NCI-H2081 (cell line): ENCODE results near the gene RPS6KA5.
"Not testable (repeated sequence)": the region's sequence is repeated elsewhere in the genome, so short reads cannot be mapped to it uniquely, and the experiment has no call there.

Experiments used
- DNase-seq, 2 experiments: peaks; one replicate each; lab custom pipeline; 2025; lab: John Stamatoyannopoulos, UW

The RPS6KA5 gene

DNA sequence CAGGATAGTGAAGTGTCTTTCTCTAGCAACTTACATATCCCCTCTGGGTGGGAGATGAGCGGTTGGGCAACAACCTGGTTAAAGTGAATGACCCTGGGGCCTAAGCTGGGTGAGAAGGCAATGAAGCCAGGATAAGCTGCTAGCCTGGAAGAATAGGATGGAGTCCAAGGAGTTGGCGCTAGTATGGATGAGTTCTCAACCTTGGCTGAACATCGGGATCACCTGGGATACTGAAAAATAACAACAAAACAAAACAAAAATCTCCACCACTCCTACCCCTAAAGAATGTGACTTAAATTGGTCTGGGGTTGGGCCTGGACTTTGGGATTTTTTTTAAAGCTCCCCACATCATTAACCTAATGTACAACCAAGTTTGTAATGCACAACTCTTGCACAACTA is 4.8 kb upstream of the RPS6KA5 start:
- no peak for DNase-seq

DNA sequence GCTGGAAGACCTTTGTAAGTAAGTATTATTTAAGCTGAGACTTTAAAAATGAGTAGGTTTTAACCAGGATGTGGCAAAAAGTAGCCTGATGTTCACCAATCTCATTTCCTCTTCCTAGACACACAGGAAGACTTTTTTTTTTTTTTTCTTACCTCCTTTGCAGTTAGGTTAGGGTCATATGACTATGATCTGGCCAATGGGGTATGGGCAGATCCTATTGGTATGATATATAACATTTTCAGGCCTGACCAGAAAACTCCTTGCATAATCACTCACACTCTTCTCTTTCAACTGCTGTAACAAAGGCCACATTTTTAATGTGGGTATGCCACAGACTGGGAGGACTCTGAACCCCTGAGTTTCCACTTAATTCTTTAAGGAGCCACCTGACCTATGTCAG is 2.7 kb upstream of the RPS6KA5 start:
- DNase-seq, result no peak

DNA sequence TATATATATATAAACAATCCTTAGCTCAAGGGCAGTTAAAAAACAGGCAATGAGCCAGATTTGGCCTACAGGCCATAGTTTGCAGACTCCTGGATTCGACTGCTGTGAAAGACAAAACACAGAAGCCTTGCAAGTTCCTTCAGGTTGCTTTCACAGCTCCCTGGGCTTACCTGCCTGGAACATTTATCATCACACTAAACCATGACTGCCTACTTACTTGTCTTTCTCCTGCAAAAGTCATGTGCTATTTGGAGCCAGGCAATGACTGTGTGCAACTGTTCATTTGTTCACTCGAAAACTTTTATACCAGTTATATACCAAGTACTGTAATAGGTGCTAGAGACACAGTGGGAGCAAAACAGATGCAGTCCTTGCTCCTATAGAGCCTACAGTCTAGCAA is 2.2 kb upstream of the RPS6KA5 start:
- DNase-seq, result no peak

DNA sequence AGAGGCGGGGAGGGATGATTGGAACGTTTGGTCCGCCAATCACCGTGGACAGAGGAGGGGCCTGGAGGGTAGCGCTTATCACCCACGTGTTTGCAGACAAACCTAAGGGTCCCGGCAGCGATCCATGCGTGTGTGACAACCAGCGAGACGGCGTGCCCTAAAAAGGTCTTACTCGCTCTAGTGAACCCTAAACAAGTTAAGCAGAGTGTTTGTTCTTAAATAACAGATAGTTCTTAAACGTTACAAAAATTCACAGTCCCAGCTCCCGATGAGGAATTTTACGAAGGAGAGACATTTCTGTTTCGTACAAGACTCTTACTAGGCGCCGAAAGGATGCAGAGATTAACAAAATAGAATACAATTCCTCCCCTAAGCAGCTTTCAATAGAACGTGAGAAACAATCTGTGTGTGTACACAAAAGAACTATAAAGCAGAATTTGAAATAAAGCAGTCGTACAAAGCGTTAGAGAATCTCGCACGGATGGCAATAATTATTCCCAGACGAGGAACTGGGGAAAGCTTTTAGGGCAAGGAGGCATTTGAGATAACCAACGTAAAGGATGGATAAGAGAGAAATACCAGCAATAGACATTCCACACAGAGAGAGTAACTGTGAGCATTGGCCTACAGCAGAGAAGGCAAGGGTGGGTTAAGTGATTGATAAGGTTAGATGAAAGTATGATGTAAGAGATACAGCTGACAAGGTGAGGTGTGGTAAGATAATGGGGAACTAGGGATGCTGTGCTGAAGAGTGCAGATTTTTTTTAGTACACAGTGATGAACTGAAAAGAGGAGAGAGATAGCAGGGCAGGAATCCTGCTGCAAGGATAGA is 831 bp upstream of the RPS6KA5 start:
- DNase-seq, result no peak

DNA sequence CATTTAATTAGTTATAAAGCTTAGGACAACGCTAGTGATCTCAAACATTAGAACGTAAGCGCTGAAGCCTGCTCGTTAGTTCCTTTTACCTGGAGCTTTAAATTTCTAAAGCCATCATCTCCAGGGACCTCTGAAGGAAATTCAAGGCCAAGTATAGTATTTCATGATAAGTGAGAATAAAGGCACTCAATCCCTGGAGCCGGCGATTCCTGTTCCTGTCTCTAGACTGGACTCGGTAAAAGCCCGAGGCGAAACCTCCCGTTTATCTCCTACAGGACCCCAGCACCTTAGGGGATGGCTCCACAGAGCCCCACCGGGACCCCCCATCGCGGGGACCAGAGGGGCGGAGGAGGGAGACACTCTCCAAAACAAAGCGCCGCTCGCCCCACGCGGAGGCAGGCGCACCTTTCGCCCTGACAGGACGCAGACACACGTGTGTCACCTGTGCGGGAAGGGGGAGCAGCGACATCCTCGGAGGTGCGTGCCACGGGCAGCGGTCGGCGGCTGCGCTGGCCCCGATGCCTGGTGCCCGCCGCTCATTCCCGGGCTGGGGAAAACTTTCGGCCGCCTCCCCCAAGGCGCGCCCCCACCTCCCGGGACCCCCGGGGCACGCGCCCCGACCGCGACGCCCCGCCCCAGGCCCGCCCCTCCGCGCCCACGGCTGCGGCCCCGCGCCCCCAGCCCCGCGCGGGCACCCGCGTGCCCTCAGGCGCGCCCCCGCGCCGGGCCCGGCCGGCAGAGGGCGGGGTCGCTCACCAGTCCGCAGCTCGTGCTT is 678 bp downstream of the RPS6KA5 start:
- DNase-seq, result peak; percentile 41 to 64

DNA sequence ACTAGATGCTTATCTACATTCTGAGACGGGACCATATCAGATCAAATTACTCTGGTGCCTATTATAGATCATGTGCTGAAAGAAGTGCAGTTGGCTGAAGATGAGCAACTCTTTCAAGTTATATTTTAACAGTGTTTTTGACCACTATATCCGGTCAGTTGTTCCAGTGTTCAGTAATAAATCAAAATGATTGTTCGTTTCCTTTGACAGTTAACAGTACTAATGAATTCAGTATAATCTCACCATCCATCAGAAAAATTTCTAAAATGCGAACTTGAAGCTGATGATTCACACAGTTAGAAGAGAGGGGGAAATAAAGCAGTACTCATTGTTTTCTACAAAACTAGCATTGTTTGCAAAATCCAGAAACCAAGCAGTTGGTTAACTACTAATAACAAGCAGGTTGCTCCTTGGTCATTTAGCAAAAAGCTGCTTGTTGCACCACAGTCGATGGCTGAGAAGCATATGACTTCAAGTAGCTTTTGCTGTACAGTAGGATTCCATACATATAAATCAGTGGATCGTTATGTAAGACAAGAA is 2.3 kb downstream of the RPS6KA5 start:
- DNase-seq, result no peak

DNA sequence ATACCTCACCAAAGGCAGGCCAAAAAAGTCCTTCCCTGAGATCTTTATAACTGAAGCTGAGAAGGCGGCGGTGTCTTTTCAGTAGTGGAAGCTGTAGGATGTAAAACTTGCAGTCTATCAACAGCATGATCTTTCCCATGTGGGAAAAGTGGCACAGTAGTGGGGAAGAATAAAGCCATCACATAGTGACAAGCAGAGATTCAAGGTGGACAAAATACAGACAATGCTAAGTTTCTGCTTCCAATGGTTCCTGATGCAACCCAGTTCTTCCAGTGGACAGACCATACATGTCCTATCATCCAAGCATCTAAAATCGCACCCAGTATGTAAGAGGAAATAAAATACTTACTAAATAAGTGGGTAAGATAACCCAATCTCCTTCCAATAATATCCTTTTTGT is 4.1 kb downstream of the RPS6KA5 start:
- no peak for DNase-seq

DNA sequence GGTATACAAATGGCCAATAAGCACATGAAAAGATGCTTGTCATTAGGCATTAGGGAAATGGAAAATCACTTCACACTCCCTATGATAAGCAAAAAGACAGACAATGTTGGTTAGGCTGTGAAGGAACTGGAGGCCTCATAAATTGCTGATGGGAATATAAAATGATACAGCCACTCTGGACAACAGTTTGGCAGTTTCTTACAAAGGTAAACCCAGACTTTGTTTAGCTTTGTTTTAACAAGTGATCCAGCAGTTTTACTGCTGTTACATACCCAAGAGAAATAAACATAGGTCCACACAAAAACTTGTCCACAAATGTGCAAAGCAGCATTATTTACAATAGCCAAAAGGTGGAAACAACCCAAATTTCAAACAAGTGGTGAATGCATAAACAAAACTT is 5.4 kb downstream of the RPS6KA5 start:
- no peak for DNase-seq

DNA sequence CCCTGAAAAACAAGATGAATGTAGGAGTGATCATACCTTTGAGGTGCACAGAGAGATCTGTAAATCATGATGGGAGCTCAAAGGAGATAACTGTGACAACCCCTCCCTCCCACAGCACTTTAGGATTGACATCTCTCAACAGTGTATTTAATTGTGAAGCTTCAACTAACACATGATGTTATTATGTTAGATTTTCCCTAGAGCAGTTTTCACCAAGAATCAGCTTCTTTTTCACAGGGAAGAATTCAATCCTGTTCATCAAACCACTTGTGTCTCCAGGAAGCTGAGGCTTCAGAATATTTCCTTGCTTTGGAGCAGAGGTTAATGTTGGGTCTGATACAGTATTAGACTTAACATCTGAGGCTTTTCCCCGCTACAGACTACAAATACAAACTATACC is 11.8 kb downstream of the RPS6KA5 start:
- DNase-seq, result no peak

DNA sequence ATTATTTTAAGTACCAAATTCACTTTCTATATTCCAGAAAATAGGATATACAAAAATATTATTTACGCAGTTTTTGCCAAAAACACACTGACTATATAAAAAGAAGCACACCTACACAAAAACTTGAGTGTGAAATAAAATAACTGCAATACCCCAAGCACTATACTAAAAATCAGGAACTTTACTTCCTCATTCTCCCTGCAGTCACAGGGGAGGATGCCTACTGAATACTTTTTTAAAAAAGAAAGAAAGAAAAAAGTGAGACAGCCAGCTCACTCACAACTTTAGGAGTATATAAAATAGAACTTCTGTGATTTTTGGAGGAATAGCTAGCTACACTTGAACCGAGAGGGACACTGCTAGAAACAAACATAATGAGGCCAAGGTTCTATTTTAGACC is 12.2 kb downstream of the RPS6KA5 start:
- no peak for DNase-seq

DNA sequence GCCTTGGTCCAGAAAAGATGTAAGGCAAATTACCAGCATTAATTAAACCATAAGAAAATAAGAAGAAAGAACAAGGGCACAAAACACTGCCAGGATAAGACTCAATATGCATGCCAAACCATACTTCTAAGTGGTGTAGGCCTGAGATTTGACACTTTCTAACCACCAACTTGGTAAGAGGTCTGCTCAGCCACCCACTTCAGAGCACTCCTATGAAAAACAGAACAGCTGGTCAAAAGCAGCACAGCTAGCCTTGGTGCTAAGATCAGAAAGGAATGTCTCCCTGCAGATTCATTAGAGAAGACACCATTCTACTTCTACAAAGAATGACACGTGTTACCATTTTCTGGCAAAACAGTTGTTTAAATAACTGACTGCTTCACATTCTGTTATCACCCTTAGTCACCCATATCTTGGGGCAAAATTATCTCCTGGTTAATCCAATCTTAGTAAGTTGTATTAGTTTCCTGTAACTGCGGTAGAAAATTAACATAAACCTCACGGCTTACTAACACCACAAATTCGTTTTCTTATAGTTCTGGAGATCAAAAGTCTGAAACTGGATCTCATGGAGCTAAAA is 13.2 kb downstream of the RPS6KA5 start:
- DNase-seq, result no peak

DNA sequence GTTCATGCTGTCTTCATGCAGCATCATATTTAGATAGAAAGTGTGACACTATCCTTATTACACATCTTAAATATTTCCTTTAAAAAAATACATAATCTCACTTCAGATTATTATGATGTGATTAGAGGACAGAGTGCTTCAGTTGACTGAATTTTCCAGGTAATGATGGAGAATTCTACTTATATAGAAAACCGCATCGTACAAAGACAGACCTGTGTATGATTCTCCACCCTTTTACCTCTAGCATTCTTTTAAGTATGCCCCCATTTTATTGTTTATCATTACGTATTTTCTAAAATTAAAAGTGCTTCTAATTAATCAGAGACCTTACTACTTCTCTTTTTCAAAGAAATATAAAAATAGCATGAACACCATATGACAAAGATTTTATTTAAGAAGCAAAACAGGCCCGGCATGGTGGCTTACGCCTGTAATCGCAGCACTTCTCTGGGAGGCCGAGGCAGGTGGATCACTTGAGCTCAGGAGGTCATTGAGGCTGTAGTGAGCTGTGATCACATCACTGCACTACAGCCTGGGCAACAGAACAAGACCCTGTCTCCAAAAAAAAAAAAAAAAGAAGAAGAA is 13.9 kb downstream of the RPS6KA5 start:
- DNase-seq, result no peak

DNA sequence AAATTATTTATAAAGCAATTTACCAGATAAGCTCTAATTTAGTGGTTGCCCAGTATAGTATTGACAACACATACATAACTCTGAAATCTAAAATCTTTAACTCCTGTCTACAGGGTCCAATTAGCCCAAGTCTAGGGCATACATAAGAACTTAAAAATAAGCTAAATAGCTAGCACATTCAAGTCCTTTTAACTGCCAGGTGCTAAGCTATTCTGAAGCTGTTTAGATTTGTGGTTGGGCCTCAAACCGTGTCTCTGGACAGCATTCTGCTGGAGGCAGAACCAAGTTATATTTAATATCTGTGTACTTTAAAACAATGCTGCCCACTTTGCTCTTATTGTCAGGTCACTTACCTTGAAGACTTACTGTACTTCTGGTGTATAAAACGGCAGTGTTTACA is 19.0 kb downstream of the RPS6KA5 start:
- DNase-seq, result peak; percentile 22 to 63

DNA sequence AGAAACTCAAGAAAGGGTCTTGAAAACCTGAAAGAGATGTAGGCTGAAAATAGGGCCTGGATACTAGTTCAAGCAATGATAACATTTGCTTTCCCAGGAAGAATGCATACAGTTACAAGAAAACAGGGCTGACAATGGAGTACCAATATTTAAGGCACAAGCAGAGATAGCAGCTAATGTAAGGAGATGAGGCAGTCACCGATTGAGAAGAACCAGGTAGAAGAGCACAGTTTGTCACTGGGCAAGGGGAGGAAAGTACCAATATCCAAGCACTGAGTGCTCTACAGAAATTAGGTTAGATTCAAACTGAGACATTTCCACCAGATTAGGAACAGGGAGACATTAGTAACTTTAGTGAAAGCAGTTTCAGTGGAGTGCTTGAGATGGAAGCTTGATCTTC is 19.9 kb downstream of the RPS6KA5 start:
- no peak for DNase-seq

DNA sequence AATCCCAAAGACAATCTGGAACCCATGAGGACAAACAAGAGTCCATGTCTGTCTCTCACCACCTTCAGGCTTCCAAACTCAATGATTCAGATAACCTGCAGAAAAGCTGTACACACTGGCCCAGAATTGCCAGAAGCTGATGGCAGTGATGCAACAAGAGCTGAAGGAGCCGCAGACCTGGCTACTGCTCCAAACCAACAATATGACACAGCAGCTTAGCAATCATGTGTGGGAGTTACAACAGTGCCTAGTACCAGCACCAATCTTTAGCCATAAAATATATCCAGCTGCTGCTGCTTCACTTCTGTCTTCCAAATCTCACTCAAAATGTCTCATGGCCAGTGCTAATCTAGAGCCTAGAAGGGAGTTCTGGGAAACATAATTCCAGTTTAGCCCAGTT is 22.0 kb downstream of the RPS6KA5 start:
- DNase-seq, result no peak

DNA sequence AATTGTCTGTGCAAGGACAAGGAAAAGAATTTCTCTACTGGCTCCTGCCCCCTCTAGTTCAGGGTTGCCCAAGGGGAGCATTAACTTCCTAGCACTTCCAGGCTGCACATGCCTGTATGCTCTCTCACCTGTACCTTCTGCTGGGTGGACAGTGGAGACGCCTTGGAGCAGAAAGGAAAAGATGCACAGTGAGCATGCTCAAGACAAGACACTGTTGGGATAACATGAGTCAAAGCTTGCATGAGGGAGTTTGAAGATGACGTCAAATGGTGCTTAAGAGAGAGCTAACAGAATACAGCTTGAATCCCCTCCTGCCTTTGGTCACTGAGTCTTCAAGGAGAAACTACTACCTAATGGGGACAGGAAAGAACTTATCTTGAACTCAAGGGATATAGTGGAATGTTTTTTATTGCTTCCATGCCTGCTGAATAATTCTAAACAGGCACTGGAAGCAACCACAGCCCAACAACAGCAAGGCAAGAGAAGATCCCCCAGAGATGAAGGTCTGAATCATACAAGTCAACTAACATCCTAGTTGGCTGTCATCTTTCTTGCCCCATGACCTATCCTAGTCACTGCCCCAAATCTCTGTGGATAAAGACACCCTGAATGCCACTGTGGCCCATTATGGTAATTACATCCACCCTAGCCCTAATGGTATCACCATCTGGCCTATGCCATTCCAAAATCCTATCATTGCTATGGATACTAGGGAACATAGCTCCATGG is 23.5 kb downstream of the RPS6KA5 start:
- DNase-seq, result no peak

DNA sequence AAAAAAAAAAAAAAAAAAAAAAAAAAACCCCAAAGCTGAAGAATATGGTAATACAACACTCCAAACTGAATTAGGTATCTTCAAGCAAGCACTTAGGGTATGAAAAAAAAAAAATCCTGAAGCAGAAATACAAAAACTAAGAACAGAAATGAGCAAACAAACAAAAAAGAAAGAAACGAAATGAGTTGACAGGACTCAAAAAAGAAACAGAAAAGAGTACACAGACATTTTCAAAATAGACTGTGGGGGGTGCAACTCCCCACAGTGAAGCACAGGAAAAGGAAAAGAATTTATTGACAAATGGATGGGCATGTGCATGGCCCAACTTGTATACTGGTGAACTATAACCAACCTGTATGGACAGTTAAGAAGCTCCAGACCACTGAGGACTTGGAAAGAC is 24.6 kb downstream of the RPS6KA5 start:
- no peak for DNase-seq

DNA sequence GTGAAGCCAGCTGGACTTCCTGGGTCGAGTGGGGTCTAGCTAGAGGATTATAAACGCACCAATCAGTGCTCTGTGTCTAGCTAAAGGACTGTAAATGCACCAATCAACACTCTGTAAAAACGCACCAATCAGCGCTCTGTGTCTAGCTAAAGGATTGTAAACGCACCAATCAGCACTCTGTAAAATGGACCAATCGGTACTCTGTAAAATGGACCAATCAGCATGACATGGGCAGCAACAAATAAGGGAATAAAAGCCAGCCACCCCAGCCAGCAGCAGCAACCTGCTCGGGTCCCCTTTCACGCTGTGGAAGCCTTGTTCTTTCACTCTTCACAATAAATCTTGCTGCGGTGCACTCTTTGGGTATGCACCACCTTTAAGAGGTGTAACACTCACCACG is 26.1 kb downstream of the RPS6KA5 start:
- DNase-seq, result not testable (repeated sequence)

DNA sequence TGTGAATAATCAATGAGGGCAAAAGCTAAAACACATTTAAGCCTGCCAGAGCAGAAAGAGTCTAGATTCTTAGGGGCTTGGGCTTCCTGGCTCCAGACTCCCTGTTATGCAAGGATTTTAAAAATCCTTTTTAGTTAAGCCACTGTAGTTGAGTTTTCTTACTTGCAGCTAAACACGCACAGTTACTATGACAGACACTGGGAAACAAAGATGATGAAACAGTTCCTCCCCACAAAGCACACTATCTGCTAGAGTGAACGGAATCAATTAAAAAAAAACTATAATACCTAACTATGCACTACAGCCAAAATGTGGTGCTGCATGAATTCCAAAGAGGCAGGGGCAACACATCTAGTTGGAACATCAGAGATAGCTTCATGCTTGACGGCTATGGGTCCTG is 28.2 kb downstream of the RPS6KA5 start:
- no peak for DNase-seq

DNA sequence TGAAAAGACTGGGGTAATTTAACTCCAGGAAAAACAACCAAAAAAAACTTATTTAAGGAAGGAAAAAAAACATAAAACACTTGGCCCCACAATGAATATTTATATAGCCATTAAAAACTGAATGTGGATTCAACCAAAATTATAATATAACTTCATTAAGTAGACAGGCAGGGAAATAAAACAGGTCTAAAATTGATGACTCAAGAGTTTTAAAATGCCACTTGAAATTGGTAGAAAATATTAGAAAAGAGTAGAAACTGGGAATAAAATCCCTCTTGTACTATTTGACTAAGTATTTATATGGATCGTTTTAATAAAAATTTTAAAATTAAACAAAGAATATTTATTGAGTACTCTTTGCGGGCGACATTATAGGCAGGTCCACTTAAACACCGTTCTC is 28.8 kb downstream of the RPS6KA5 start:
- DNase-seq, result no peak

DNA sequence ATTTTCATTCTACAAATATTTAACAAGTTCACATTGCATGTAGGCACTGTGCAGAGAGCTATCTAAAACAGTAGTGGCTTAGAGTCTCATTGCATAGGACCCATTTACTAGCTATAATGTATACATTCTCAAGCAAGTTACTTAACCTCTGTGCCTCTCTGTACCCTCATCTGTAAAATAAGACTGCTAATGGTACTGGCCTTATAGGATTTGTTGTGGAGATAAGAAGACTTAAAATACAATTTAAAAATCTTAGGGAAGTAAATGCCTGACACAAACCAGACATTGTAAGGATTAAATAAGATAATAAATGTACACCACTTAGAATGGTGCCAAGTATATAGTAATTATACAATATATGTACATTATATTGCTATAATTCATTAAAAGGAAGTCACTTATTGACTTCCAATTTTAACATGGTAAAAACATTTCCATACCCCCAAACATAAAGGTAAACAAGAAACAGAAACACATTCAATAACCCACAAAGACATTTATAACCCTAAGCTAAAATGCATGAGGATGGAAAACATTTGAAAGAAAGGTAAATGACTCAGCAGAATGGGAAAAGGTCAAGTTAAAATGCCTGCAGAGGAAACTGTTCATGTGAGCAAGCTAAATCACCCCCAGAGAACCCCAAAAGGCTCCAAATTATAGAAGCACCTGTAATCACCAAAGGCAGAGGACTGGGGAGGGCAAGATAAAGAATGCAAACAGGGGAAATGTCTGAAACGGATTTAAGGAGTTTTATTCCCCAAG is 30.8 kb downstream of the RPS6KA5 start:
- DNase-seq, result no peak
